ENCODE results near the gene PYGO2.
"Not testable (repeated sequence)": the region's sequence is repeated elsewhere in the genome, so short reads cannot be mapped to it uniquely, and the experiment has no call there.

Gene PYGO2

GRCh38 chr1:154999571-155000410 lies 38.2 kb upstream of the PYGO2 start:
- DNase-seq: peak; percentile 77

GRCh38 chr1:154998818-154999570 lies 37.4 kb upstream of the PYGO2 start:
- DNase-seq: peak; percentile 91

- no peak for DNase-seq
Observed at GRCh38 chr1:154998201-154998780, 36.7 kb upstream of the PYGO2 start.

GRCh38 chr1:154996966-154997701 lies 35.6 kb upstream of the PYGO2 start:
- no peak for DNase-seq

GRCh38 chr1:154995301-154995983 lies 33.9 kb upstream of the PYGO2 start:
- not testable (repeated sequence) for DNase-seq

- no peak for DNase-seq
Observed at GRCh38 chr1:154994591-154994990, 33.0 kb upstream of the PYGO2 start.

- no peak for DNase-seq
Observed at GRCh38 chr1:154994269-154994587, 32.6 kb upstream of the PYGO2 start.

- no peak for DNase-seq
Observed at GRCh38 chr1:154993572-154994268, 32.1 kb upstream of the PYGO2 start, which contains the start of gene LENEP. TSS of gene LENEP (plus strand) at chr1:154993586. CDS start at chr1:154993608, 22 bp downstream.

- DNase-seq: peak; percentile 76
Observed at GRCh38 chr1:154992721-154993571, 31.4 kb upstream of the PYGO2 start.

GRCh38 chr1:154990276-154990675 lies 28.7 kb upstream of the PYGO2 start:
- DNase-seq: no peak

- DNase-seq: no peak
Observed at GRCh38 chr1:154989195-154989860, 27.7 kb upstream of the PYGO2 start.

GRCh38 chr1:154988058-154988954 lies 26.7 kb upstream of the PYGO2 start:
- DNase-seq: no peak

GRCh38 chr1:154987326-154987725 lies 25.7 kb upstream of the PYGO2 start:
- no peak for DNase-seq

- DNase-seq: not testable (repeated sequence)
Observed at GRCh38 chr1:154986736-154987135, 25.2 kb upstream of the PYGO2 start.

GRCh38 chr1:154983776-154984466 lies 22.3 kb upstream of the PYGO2 start:
- DNase-seq: no peak

- peak; percentile 99 for DNase-seq
Observed at GRCh38 chr1:154982897-154983648, 21.5 kb upstream of the PYGO2 start, which contains the start of gene FLAD1. TSS of gene FLAD1 (plus strand) at chr1:154983344. CDS start at chr1:154983695, 351 bp downstream.

GRCh38 chr1:154982341-154982740 lies 20.8 kb upstream of the PYGO2 start:
- no peak for DNase-seq

- no peak for DNase-seq
Observed at GRCh38 chr1:154978360-154978759, 16.8 kb upstream of the PYGO2 start.
